ENCODE data around the gene OLFM2.

Gene OLFM2

DNA sequence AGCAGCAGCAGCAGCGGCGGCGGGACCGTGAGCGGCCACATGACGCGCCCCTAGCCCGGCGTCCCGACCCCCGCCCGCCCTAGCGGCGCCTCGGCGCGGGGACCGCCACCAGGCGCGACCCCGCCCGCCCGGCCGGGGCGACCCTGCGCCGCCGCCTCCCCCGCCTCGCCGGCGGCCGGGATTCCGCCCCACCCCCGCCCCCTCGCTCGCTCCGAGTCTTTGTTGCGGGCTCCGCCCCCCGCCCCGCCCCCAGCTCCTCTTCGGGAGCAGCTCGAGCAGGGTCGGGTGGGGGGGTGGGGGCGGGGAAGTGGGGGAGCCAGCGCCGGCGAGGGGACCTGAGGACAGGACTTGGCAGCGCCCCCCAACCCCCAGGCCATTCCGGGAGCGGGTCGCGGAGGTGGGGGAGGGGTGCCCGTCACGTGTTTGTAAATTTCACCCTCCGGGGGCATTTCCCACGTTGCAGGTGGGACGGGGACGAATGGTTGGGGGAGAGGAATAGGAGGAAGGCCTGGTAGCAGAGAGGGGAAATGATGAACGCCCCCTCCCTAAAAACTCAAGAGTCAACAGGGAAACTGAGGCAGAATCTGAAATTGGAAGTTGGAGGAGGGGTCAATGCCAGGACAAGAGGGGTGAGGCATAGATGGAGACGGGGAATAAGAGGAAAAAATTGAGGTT lies at the start of gene OLFM2:
Gene OLFM2 (minus strand): TSS at position 190 of the 675 bp plus-strand sequence. CDS start 149 bp downstream, at position 41.
- TF ChIP-seq, protein P1, sequence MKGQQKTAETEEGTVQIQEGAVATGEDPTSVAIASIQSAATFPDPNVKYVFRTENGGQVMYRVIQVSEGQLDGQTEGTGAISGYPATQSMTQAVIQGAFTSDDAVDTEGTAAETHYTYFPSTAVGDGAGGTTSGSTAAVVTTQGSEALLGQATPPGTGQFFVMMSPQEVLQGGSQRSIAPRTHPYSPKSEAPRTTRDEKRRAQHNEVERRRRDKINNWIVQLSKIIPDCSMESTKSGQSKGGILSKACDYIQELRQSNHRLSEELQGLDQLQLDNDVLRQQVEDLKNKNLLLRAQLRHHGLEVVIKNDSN (IDR thresholded peaks at IDR 0.05) = peak; percentile 51; the same call in 1 of the 2 replicates
- no peak for TF ChIP-seq RAD21 (IDR thresholded peaks at IDR 0.05; ENCODE audit: low read depth)

DNA sequence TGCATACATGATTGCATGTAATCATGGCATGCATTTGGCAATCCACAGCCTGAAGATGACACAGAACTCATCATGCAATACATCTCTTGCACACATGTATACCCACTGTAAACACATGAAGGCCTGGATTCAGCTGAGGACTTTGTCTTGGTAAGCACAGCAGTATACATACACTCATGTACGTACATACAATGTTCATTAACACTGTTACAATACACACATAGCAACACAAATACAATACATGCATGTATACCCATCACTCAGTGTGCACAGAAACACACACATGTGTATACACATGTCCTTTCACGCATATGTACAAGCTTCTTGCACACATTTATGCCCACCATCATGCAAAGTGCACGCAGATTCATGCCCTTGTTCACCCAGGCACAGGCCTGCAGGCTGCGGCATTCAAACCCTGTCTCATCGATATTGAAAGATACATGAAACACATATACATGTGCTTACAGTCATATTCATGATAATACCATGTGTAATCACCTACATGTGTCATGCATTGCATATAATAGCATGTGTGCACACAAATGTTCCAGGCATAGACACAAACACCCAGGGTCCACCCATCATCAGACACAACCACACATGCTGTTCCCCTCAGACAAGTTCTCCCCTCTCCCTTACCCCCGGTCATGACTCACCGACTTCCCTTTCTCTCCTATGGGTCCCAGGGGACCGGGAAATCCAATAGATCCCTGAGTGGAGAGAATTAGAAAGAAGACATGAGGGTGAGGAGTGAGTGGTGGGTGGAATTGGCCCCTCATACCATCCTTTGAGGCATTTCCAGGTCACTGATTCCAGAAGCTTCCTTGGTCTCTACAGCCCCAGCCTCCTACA lies 45.3 kb upstream of the OLFM2 start:
- TF ChIP-seq TCF12 (IDR thresholded peaks at IDR 0.05; ENCODE audit: low read depth) = no peak
- TF ChIP-seq ZBTB7A (IDR thresholded peaks at IDR 0.05; ENCODE audit: low read depth) = no peak
- TF ChIP-seq RAD21 (IDR thresholded peaks at IDR 0.05; ENCODE audit: low read depth) = no peak
- no peak for TF ChIP-seq FOXM1 (IDR thresholded peaks at IDR 0.05; ENCODE audit: borderline replicate concordance, low read depth)
- TF ChIP-seq, protein P1 (IDR thresholded peaks at IDR 0.05) = no peak
- no peak for TF ChIP-seq CREB1 (IDR thresholded peaks at IDR 0.05; ENCODE audit: low read depth)
- no peak for TF ChIP-seq TEAD4 (IDR thresholded peaks at IDR 0.05)
- TF ChIP-seq EP300 (IDR thresholded peaks at IDR 0.05; ENCODE audit: borderline replicate concordance) = no peak
- TF ChIP-seq EGR1 (IDR thresholded peaks at IDR 0.05) = no peak
- no peak for TF ChIP-seq YY1 (IDR thresholded peaks at IDR 0.05; ENCODE audit: low read depth)
- TF ChIP-seq, protein P2, sequence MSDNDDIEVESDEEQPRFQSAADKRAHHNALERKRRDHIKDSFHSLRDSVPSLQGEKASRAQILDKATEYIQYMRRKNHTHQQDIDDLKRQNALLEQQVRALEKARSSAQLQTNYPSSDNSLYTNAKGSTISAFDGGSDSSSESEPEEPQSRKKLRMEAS (IDR thresholded peaks at IDR 0.05) = no peak
- TF ChIP-seq TAF1 (IDR thresholded peaks at IDR 0.05; ENCODE audit: low read depth) = no peak
- no peak for TF ChIP-seq NFIC (IDR thresholded peaks at IDR 0.05)
- TF ChIP-seq, protein P3, sequence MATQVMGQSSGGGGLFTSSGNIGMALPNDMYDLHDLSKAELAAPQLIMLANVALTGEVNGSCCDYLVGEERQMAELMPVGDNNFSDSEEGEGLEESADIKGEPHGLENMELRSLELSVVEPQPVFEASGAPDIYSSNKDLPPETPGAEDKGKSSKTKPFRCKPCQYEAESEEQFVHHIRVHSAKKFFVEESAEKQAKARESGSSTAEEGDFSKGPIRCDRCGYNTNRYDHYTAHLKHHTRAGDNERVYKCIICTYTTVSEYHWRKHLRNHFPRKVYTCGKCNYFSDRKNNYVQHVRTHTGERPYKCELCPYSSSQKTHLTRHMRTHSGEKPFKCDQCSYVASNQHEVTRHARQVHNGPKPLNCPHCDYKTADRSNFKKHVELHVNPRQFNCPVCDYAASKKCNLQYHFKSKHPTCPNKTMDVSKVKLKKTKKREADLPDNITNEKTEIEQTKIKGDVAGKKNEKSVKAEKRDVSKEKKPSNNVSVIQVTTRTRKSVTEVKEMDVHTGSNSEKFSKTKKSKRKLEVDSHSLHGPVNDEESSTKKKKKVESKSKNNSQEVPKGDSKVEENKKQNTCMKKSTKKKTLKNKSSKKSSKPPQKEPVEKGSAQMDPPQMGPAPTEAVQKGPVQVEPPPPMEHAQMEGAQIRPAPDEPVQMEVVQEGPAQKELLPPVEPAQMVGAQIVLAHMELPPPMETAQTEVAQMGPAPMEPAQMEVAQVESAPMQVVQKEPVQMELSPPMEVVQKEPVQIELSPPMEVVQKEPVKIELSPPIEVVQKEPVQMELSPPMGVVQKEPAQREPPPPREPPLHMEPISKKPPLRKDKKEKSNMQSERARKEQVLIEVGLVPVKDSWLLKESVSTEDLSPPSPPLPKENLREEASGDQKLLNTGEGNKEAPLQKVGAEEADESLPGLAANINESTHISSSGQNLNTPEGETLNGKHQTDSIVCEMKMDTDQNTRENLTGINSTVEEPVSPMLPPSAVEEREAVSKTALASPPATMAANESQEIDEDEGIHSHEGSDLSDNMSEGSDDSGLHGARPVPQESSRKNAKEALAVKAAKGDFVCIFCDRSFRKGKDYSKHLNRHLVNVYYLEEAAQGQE (IDR thresholded peaks at IDR 0.05; ENCODE audit: low read depth) = no peak
- TF ChIP-seq CEBPB (IDR thresholded peaks at IDR 0.05) = no peak

DNA sequence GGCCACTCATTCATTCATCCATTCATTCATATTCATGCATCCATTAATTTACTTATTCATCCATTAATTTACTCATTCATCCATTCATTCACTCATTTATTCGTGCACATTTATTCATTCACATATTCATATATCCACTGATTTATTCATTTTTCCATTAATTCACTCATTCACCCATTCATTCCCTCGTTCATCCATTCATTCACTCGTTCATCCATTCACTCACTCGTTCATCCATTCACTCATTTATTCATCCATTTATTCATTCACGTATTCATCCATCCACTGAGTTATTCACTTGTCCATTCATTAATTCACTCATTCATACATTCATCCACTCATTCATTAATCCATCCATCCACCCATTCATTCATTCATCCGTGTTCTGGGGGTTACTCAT lies 35.8 kb upstream of the OLFM2 start:
- TF ChIP-seq YY1 (IDR thresholded peaks at IDR 0.05; ENCODE audit: low read depth) (no peak), CEBPB (IDR thresholded peaks at IDR 0.05) (no peak)
- TF ChIP-seq, protein P2 (IDR thresholded peaks at IDR 0.05) = no peak
- TF ChIP-seq, protein P3 (IDR thresholded peaks at IDR 0.05; ENCODE audit: low read depth) = no peak

DNA sequence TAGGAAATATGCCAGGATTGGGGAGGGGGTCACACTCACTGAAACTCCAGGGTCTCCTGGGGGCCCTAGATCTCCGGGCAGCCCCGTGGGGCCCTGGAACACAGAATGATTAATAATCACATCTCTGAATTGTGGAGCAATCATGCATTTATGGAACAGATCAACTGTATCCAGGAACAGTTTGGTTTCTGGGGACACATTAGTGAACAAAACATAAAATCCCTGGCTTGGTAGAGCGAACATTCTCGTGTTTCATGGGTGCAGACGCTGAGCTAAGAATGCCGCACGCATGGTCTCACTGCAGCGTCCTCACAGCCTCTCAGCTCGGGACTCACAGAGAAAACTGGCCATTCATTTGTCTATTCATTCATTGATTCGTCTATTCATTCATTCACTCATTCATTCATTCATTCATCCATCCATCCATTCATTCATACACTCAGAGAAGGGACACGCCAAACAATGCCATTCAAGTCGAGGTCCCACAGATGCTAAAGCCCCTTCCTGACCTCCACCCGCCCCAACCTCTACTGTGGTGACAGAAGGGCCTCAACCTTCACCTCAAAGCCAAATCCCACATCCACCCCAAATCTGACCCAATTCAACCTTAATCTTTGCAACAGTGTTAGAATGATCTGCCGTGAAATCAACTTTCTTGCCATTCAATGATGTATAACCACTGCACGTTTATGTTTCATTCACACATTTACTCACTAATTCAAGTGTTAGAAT lies 35.0 kb upstream of the OLFM2 start:
- TF ChIP-seq, protein P1 (IDR thresholded peaks at IDR 0.05) = no peak
- TF ChIP-seq, protein P2 (IDR thresholded peaks at IDR 0.05) = no peak
- TF ChIP-seq CREB1 (IDR thresholded peaks at IDR 0.05; ENCODE audit: low read depth) (no peak), EGR1 (IDR thresholded peaks at IDR 0.05) (no peak), CEBPB (IDR thresholded peaks at IDR 0.05) (no peak), TAF1 (IDR thresholded peaks at IDR 0.05; ENCODE audit: low read depth) (no peak), EP300 (IDR thresholded peaks at IDR 0.05; ENCODE audit: borderline replicate concordance) (no peak), FOXM1 (IDR thresholded peaks at IDR 0.05; ENCODE audit: borderline replicate concordance, low read depth) (no peak), TCF12 (IDR thresholded peaks at IDR 0.05; ENCODE audit: low read depth) (no peak), RAD21 (IDR thresholded peaks at IDR 0.05; ENCODE audit: low read depth) (no peak), ZBTB7A (IDR thresholded peaks at IDR 0.05; ENCODE audit: low read depth) (no peak), TEAD4 (IDR thresholded peaks at IDR 0.05) (no peak), NFIC (IDR thresholded peaks at IDR 0.05) (no peak), YY1 (IDR thresholded peaks at IDR 0.05; ENCODE audit: low read depth) (no peak)
- TF ChIP-seq, protein P3 (IDR thresholded peaks at IDR 0.05; ENCODE audit: low read depth) = no peak

Data from Ishikawa (cell line).